ENCODE measurements around the gene POLD4.
"Not testable (repeated sequence)": the region's sequence is repeated elsewhere in the genome, so short reads cannot be mapped to it uniquely, and the experiment has no call there.

POLD4 gene

DNA sequence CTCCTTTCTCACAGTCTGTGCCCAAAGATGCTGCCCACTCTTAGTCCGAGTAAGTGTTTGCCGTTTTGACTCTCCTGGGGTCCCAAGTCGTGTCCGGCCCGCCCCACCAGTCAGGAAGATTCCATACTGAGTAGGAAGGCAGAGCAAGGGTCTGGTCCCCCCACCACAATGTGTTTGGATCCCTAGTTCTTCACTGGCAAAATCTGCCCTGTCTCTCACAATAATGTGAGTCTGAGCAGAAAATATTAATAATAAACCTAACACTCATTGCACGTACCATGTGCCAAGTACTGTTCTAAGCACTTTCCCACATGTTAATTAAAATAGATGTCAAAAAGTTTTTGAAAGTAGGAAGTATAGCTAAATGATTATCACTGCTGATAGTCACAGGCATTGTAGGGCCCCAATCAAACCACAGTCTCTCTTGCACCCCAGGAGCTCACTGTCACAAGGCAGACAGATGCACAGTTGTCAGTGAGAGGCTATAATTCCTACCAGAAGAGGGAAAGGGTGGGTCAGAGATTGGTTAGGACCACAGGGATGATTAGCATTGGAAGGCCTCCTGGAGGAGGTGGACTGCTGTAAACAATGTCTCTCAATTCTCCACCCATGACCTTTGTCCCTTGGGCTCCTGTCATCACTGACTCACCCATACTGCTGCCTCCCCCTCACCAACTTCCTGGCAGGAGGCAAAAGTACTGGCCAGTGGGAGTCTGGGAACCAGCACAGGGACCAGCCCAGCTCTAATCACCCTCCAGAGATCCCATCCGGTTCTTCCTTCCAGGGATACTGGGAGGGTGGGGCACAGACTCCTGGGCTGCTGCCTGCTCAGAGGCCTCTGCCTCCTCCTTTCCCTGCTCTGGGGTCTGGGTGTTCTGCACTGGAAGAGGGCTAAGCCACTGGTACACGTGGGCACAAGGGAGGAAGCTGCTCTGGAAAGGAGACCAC lies 1.0 kb upstream of the POLD4 start:
- no peak for DNase-seq (ENCODE audit: low read depth in 2 of 2)

DNA sequence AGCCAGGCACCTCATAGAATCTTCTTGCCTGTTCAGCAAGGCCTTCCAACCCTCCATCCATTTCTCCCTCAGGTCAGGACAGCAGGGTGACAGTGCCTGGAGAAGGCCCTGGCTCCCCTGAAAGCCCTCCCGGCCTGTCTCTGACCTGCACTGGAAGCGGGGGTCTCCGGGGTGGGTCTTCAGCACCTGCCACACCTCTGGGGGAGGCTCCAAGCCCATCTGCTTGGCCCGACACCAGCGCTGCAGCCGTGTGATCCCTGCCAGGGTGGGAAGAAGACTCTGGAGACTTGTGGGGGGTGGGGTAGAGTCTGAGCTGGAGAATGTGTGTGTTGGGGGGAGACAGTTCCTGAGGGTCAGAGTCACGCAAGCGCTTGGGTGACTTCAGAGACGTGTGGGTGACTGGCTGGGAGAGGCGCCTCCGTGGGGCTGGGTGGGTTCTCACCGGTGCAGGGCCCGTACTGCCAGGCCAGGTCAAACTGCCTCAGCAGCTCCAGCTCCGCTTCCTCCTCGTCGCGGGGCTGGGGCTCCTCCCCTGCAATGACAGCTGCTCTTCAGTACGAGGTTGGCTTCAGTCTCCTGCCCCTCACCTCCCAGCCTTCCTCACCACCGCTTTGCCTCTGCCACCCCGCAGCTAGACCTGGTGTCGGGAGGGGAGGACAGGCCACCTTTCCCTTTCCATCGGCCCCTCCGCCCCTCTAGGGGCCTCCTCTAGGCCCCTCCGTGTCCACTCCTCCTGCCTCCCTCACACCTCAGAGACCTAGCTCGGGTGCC lies 615 bp downstream of the POLD4 start:
- DNase-seq (ENCODE audit: low read depth in 2 of 2) = no peak

DNA sequence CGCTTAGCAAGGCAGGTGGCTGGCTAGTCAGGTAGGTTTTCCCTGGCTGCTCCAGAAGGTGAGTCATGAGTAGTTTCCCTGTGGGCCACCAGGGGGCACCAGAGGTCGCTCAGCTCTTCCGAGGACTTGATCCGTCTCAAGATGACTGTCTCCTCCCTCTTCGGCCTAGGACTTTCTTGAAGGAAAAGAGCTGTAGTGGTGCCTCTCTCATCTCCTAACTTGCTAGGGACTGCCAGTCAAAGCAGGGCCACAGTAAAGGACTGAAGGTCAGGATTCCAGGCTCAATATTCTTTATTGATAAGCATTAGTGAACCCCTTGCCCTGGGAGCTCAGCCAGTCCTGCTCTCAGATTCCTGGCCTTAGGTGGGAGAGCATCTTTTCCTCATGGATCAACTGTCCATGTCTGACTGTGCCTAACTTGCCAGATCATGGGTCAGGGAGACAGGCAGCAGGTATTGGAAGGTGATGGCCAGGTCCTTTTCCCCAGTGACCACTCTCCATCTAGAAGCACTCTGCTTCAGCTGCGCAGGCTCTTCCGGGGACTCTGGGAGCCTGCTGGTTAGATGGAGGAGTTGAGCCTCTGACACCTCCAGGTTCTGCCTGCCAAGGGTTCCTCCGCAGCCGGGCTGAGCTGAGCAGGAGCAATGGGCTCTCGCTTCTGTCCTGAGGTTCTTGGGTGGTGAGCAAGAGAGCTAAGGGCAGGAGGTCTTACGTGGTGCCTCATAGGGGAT lies 1.9 kb downstream of the POLD4 start:
- DNase-seq (ENCODE audit: low read depth in 2 of 2) = peak; percentile 57 to 61

DNA sequence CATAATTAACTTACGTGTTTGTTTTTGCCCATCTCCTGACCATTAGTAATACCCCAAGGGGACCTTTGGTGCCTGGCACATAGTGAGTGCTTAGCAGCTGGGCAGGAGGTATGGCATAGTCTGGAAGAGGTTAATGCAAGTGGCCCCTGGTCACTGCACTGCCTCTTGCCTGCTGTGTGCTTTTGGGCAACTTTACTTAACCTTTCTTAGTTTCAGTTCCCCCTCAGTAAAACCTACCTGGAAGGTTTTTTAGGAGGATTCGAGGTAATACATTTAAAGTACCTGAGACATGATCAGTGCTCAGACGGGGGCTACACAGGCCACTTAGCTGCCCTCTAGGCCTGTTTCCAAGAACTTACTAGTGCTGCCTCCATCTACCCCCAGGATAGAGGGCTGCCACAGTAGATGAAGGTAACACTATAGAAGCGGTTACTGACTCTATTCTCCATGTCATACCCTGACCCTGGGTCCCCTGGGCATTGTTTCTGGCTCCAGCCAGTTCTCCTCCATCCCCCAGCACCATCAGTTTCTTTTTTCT lies 3.3 kb downstream of the POLD4 start:
- no peak for DNase-seq (ENCODE audit: low read depth in 2 of 2)

DNA sequence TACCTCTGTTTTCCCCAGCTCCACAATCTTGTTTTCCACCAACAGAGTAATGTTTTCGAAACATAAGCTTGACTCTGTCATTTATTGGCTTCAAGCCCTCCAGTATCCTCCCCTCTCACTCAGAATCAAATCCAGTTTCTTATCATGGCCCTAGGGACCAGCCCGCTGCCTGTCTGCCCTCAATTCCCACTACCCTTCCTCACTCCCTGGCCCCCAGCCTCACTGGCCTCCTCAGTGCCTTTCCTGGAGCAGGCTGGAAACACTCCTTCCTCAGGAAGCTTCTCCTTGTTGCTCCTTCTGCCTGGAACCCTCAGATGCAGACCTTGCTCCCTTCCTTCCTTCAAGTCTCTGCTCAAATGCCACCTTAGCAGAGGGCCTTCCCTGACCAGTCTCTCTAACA lies 3.9 kb downstream of the POLD4 start:
- DNase-seq (ENCODE audit: low read depth in 2 of 2) = no peak

DNA sequence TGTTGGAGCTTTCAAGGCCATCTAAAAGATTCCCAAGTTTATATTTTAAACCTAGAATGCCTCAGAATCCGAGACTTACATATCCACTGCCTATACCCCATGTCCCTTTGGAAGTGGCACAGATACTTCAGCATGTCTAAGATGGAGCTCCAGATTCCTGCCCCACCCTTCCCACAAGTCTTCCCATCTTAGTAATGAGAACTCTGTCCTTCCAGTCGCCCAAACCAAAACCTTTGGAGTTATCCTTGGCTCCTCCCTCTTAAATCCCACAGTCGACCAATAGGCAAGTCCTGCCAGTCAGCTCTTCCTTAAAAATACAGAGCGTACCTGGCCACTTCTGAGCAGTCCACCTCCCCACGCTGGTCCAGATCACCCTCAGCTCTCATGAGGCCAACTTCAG lies 4.3 kb downstream of the POLD4 start:
- DNase-seq (ENCODE audit: low read depth in 2 of 2) = no peak

DNA sequence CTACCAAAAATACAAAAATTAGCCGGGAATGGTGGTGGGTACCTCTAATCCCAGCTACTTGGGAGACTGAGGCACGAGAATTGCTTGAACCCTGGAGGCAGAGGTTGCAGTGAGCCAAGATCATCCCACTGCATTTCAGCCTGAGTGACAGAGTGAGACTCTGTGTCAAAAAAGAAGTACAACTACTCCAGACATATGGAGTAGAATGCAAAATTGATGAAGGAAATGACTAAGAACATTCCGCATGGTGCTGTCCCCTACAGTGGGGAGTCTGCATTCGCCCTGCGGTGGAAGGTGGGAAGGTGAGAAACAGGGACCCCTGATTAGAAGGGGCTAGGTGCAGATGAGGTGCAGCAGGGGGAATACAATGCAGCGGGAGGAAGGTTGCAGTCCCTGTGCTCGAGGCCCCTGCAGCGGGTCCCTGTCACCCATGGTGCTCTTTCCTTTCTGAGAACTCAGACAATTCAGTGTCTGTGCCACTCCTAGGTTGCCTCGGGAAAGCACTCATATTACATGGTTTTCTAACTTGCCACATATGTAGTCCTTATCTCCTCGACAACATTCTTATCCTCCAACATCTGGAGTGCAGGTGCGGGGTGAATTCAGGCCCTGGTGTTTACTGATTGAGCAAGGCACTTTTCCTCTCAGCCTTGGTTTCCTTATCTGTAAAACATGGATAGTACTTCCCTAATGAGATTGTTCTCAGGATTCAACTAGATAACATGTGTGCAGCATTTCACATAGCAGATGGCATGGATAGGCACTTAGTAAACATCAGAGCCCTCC lies 5.2 kb downstream of the POLD4 start:
- no peak for DNase-seq (ENCODE audit: low read depth in 2 of 2)

DNA sequence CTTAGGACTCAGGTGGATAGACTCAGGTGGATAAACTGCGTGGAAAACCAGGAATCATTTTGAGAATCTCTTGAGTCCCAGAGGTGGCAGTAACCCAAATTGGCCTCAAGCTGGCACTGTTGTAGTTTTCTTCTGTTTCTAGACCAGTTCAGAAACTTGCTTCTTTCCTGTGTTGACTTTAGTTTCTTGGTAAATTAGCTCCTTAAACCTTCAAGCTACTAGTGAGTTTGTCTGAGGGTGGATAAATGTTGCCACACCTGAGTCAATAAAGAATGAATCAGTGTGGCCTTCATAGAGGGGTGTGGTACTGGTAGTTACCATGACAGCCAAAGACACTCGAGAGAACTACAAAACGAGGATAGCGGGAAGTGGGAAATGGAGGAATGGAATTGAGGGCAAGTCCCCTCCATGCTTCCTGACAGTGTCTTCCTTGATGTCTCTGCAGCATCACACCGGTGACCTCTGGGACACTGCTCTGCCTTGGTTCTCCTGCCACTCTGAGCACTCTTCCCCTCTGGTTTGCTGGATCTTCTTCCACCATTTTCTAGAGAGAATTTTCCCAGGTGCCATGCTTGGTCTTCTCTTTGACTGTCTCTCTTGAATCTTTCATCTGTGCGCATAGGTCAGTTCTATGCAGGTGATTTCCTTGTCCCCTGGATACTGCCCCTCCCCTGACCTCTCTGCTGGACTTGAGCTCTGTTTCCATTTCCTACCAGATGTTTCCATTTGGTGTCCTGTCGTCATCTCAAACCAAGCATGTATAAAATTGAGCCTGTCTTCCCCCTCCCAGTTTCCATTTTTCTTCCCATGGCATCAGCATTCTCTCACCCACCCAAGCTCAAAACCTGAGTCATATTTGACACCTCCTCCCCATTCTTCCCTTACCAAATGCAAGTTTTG lies 7.2 kb downstream of the POLD4 start:
- no peak for DNase-seq (ENCODE audit: low read depth in 2 of 2)

DNA sequence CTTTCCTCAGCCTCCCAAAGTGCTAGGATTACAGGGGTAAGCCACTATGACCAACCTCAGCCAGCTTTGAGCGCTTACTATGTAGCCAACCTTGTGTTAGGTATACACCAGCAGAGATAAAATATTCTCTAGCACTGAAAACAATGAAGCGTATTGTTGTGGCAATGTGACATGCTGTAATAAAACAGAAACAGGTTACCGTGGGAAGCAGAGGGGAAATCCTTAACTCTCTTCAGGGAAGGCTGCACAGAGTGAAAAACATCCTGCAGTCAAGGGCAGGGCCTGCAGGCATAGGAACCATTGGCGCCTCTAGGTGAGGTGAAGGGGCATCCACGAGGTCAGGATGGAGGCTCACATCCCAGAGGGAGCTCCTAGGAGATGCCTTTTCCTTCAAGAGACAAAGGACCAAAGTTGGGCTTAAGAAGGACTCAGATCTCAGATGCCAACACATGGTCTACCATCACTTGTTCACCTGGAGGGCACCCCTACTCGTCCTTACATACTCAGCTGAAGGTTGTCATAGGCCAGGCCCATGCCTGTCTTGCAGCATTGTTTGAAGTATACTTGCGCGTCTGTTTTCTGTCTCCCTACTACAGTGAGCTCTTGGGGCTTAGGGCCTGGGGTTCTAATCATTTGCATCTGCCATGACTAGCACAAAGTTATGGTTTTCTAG lies 8.0 kb downstream of the POLD4 start:
- no peak for DNase-seq (ENCODE audit: low read depth in 2 of 2)

DNA sequence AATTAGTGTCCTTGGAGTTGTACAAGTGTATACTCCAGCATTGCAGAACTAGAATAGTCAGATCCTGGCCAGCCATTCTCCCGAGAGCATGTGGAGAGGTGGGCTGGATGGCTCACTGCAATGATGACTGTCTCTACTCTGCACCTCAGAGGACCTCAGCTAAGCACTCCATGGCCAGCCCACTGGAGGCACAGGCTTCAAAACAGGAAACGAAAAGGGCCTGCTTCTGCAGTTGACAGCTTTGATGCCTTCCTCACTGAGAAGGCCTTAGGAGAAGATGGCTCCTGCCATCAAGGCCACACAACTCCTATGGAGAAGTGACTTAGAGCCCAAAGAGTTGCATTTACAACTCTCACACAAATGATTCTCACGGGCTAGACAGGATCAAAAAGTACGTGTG lies 9.1 kb downstream of the POLD4 start:
- DNase-seq (ENCODE audit: low read depth in 2 of 2) = no peak

DNA sequence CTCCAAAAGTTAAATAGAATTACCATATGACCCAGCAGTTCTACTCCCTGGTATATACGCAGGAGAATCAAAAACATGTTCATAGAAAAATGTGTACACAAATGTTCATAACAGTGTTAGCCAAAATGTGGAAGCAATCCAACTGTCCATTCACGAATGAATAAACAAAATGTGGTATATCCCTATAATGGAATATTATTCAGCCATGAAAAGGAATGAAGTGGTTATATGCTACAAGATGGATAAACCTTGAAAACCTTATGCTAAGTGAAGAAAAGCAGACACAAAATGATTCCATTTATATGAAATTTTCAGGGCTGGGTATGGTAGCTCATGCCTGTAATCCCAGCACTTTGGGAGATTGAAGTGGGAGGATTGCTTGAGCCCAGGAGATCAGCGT lies 16.1 kb downstream of the POLD4 start:
- no peak for DNase-seq (ENCODE audit: low read depth in 2 of 2)

DNA sequence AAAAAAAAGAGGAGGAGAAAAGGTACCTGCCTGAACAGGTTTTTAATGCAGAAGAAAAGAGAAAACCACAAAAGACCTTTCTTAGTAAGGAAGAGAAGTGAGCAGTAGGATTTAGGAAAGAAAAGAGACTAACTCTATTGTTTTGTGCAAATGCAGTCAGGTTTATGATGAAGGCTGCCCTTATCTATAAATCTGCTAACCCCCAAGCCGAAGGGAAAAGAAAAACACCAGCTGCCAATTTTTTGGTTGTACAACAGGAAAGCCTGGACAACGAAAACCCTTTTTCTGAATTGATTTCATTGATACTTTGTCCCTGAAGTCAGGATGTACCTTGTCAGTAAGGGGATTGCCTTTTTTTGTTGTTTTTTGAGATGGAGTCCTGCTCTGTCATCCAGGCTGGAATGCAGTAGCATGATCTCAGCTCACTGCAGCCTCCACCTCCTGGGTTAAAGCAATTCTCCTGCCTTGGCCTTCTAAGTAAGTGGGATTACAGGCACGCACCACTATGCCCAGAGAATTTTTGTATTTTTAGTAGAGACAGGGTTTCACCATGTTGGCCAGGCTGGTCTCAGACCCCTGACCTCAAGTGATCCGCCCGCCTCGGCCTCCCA lies 21.2 kb downstream of the POLD4 start:
- no peak for DNase-seq (ENCODE audit: low read depth in 2 of 2)

DNA sequence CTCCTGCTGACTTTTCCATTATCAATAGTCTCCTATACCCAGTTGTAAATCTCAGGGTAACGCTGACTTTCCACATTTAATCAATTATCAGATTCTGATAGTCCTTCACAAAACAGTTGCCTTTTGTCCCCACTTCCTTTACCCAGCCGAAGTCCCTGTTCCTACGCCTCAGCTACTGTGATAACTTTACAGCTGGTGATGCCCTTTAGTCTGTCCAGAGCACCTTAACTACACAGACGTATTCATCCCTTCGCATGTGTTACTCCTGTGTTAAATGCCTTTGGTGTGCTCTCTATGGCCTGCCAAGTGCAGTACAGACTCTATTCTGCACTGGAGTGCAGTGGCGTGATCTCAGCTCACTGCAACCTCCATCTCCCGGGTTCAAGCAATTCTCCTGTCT lies 29.8 kb downstream of the POLD4 start:
- no peak for DNase-seq (ENCODE audit: low read depth in 2 of 2)

DNA sequence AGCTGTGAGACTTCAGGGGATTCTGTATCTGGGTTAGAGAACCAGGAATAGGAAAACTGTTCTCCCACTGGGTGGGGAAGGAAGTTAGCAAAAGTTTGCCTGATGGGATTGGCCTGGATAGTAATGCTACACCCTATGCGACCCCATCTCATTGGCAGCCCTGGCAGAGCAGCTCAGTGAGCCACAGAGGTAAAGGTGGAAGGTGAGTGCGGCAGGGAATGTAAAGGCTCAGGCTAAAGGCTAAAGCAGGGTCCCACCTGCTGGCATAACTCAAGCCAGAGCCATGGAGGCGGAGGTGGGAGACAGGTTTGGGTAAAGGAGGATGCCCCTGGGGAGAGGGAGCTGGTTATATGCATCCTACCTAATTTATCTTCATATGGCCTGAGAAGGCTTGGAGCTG lies 31.3 kb downstream of the POLD4 start:
- DNase-seq (ENCODE audit: low read depth in 2 of 2) = no peak

DNA sequence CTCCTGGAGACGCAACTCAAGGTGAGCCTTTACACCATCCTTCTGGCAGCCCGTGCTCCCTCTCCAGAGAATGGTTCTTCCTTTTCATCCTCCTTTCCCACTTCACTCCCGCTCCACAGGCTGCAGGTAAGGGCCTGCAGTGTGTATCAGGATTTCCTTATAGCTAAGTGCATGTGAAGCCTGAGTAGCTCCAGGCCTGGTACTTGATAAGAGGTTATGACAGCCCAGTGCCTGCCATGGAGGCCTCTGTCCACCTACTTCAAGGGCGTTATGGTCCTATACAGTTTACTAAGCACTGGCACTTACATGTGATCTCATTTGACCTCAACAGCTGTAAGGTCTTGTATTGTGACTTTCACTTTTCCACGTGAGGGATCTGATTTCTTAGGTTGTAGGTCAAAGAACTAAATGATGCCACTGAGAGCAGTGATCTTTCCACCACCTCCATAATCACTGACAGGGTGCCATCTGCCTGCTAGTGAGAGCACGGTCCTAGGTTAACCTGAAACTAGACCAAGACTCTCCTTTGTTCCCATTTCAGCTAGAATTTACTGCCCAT lies 32.0 kb downstream of the POLD4 start:
- DNase-seq (ENCODE audit: low read depth in 2 of 2) = no peak

DNA sequence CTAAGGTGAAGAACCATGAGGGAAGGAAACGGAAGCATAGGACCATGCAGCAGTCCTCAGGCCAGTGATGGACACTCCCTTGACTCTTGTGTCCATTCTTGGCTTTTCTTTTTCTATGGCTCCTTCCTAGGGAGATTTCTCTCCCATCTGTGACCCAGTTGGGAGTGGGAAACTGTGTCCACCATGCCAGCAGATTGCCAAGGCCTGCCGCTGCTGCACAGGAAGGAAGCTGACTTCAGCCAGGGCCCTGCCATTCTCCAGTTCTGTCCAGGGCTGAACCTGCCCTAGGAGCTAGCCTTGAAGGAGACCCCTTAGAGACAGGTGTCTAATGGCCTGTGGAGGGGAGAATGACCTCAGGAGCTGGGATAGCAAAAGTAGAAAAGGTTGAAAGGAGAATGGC lies 32.7 kb downstream of the POLD4 start:
- DNase-seq (ENCODE audit: low read depth in 2 of 2) = no peak

DNA sequence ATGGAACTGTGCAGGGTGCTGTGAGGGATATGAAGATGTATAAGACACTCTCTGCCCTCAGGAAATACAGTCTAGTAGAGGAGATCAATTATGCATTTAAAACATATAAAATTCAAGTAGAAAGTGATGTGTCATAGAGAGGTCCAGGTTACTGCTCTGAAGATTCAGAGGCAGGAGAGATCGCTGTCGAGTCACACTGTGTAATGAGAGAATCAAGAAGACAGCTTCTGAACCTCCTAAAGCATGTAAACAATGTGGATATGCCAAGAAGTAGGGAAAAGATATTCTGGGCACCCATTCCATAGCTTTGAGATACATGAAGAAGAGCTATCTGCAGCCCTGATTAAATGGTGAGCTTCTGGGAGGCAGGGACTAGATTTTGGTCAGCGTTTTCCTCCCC lies 33.3 kb downstream of the POLD4 start:
- DNase-seq (ENCODE audit: low read depth in 2 of 2) = no peak

DNA sequence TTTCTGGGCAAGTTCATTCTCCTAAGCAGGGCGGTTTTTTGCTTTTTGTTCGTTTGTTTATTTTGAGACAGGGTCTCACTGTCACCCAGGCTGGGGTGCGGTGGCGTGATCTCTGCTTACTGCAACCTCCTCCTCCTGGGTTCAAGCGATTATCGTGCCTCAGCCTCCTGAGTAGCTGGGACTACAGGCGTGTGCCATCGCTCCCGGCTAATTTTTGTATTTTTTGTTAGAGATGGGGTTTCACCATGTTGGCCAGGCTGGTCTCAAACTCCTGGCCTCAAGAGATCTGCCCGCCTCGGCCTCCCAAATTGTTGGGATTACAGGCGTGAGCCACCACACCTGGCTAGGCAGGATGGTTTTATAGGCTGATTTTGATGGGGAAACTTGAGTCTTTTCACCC lies 34.5 kb downstream of the POLD4 start:
- not testable (repeated sequence) for DNase-seq (ENCODE audit: low read depth in 2 of 2)
